Right renal cortex interstitium (tissue), 3 donors: Measurements from ENCODE around the gene GRIP2. TPM values are rescaled to one million over a fixed set of nuclear protein-coding genes. Genes with fewer than 3 reads are reported as not detected.

Experiments used
- DNase-seq, 3 donors: peaks; one replicate each; pipeline ENCODE4 v3.0.0-alpha.2; 2013; ENCODE audit warnings: low read depth in 3 of 3, low spot score in 2 of 3
- polyA plus RNA-seq, 3 donors: library from polyadenylated mRNA; unstranded; fragments of 120-200 nt; gene quantifications; one replicate each; pipeline ENCODE4 v1.2.1, GENCODE V29; 2013; ENCODE audit not compliant: insufficient read length in 3 of 3

Gene GRIP2
- polyA plus RNA-seq, 3 donors, result 0.67 to 1.0 (median 0.90) TPM

DNA sequence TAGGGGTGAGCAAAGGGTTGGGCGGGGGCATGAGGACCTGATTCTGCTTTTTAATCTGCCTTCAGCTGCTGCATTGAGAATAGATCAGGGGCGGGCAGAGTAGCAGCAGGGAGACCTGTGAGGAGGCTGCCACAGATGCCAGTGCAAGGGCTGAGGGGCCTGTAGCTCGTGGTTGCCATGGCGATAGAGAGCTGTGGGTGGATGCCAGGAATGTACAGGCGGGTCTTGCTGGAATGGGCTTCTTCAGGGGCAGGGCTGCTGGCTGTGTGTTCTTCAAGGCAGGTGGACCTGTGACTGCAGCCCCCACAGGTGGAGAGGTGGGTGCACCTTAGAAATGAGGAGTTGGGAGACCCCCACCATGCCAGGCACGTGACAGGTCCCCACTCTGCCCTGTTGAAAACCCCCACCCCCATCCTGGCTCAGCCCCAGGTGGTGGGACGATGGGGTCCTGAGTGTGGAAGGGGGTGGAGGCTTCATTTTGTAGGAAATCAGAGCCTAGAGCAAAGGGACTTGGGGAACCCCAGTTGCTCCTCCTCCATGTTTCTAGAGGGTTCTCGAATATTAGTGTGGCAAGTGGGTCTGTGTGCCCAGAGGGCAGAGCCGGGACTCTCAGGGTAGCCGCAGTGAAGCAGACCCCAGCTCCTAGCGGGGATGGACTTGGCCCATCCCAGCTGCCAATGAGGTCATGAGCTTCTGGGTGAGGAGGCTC is 99.5 kb downstream of the GRIP2 start:
- DNase-seq, result peak in 2 of 3 donors; percentile 48 to 65

DNA sequence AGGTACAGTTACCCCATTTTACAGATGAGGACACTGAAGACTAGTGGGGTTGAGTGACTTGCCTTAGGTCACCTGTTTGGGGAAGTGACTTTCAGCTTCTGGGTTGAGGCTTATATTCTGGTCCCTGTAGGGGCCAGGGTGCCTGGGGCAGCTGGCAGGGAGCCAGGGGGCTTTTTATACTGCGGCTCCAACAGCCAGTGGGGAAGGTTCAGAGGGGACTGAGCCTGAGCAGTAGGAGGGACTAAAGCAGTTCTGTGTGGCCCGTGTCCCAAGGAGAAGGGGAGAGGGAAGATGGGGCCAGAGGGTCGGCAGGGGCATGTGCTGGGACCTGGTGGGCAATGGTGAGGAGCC is 100.0 kb downstream of the GRIP2 start:
- DNase-seq, result no peak

DNA sequence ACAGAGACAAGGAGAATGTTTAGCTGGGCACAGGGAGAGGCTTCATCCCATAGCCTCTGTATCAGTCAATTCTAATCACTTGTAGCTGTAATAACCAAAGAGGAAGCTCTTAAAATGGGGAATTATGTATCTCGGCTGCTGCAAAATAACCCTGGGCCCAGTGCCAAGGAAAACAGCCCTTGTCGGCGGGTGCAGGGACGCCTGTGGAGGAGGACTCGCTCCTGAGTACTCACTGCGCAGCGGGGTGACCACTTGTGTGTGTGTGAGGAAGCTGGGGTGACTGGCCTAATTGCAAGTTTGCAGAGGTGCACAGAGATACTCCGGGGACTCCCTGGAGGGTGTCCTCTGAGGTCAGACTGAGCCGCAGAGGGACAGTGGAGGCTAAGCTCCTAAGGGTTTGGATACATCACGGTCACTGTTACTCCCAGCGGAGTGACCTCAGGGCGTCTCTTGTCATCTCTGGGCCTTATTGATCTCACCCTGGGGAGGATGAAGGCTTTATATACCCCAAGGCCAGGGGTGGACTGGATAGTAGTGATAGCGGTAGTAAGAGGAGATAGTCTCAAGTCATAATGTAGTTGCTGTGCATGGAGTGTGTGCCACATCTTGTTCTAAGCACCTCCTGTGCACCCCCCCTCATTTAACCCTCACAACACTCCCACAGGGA is 100.5 kb downstream of the GRIP2 start:
- peak in 1 of 3 donors; percentile 48 for DNase-seq

Other genes with a start within 250 kb of the GRIP2 start
- 10 to 100 TPM; 16.8 to 18.1 (median 17.1) TPM for gene SLC6A6, start 137.7 kb downstream of the GRIP2 start, polyA plus RNA-seq
- 10 to 100 TPM; 31.6 to 34.9 (median 34.7) TPM for gene CCDC174, start 111.4 kb upstream of the GRIP2 start, polyA plus RNA-seq
- gene C3orf20, start 134.8 kb upstream of the GRIP2 start, polyA plus RNA-seq, result under 1 TPM; 0.15 to 0.38 (median 0.32) TPM